K562 (cell line): ENCODE data around the gene GPR137C. TPM values are rescaled to one million over a fixed set of nuclear protein-coding genes. Genes with fewer than 3 reads are reported as not detected.

Experiments
- ATAC-seq: fragments of 200-7000 bp; cut with Tn5 transposase; 3 replicates; pipeline ENCODE4 v1.9.1; 2020; ENCODE audit warnings: moderate library complexity
- BruUV-seq: library from RNA; stranded (reverse); fragments of 400-500 nt; replicated peaks from 2 replicates; lab custom pipeline; 2021; lab: Mats Ljungman, UMichigan
- CTCF ChIA-PET: fragments of 300-600 bp; formaldehyde crosslinking; extraction: SDS; loops from one replicate; lab custom pipeline; 2021; ENCODE audit warnings: low intra/inter-chr PET ratio; lab: Yijun Ruan, JAX
- POLR2A ChIA-PET: fragments of 300-600, 350-650 bp; sonication (Branson Sonifier 250); formaldehyde crosslinking; extraction: SDS; loops from one replicate; lab custom pipeline; 2021; ENCODE audit warnings: antibody characterized with exemption, inconsistent platforms; lab: Yijun Ruan, JAX
- DNase-seq, 4 experiments: peaks; one replicate each; pipeline versions ENCODE4 v3.0.0 to v3.0.0-alpha.2; 2011 to 2018; ENCODE audit warnings: low spot score in 3 of 4, mixed read lengths in 3 of 4; ENCODE audit errors: extremely low read depth in 1 of 4
- FAIRE-seq: peaks from 2 replicates; lab custom pipeline; 2011; peaks lifted over from hg19 to GRCh38; lab: Jason Lieb, UNC
- H2AFZ ChIP-seq: 2 replicates; pipeline ENCODE4 v1.6.0; 2011; ENCODE audit warnings: low read depth, low read length, control low read depth, inconsistent platforms
- H3K27ac ChIP-seq: fragments of 200-600 bp; 3 replicates; pipeline ENCODE4 v1.8.0; 2011; ENCODE audit warnings: low read depth, mild to moderate bottlenecking, control low read depth, inconsistent platforms, low read length, moderate library complexity, mixed read lengths; ENCODE audit errors: extremely low read depth
- H3K27me3 ChIP-seq, 2 experiments: fragments of 300-600 bp in 1 of 2; 2 replicates in 1 of 2; 3 replicates in 1 of 2; pipeline versions ENCODE4 v1.6.0 to v1.8.0; 2011; ENCODE audit warnings: inconsistent platforms in 2 of 2, low read length in 2 of 2, mild to moderate bottlenecking in 1 of 2, mixed read lengths in 1 of 2, moderate library complexity in 1 of 2; ENCODE audit not compliant: control insufficient read depth in 2 of 2, insufficient read depth in 2 of 2
- H3K36me3 ChIP-seq: fragments of 300-600 bp; 3 replicates; pipeline ENCODE4 v1.8.0; 2011; ENCODE audit warnings: mild to moderate bottlenecking, low read length, inconsistent platforms; ENCODE audit not compliant: control insufficient read depth, insufficient read depth
- H3K4me1 ChIP-seq, 2 experiments: fragments of 200-600 bp in 1 of 2; replicated peaks in 1 of 2; 2 replicates in 1 of 2; 3 replicates in 1 of 2; pipeline versions ENCODE4 v1.5.1 to v1.8.0; 2011; ENCODE audit warnings: inconsistent platforms in 2 of 2, low read length in 2 of 2, mild to moderate bottlenecking in 1 of 2, mixed read lengths in 1 of 2, moderate library complexity in 1 of 2; ENCODE audit not compliant: control insufficient read depth in 2 of 2, insufficient read depth in 2 of 2
- H3K4me2 ChIP-seq: 2 replicates; pipeline ENCODE4 v1.6.1; 2011; ENCODE audit warnings: low read length, control low read depth, inconsistent platforms, mixed read lengths; ENCODE audit not compliant: insufficient read depth
- H3K4me3 ChIP-seq: fragments of 200-600 bp; sonication (generic), shearing (Covaris generic); 2 replicates; pipeline ENCODE4 v1.5.1; 2016; ENCODE audit warnings: control low read depth, inconsistent platforms
- H3K79me2 ChIP-seq: fragments of 200-600 bp; 3 replicates; pipeline ENCODE4 v1.8.0; 2011; ENCODE audit warnings: low read length, inconsistent platforms; ENCODE audit not compliant: control insufficient read depth, insufficient read depth
- H3K9ac ChIP-seq, 2 experiments: 2 replicates each; pipeline versions ENCODE4 v1.6.0 to v1.6.1; 2011; ENCODE audit warnings: low read depth in 2 of 2, low read length in 2 of 2, control low read depth in 1 of 2, inconsistent platforms in 1 of 2, mild to moderate bottlenecking in 1 of 2, mixed read lengths in 1 of 2; ENCODE audit not compliant: insufficient read depth in 1 of 2
- H3K9me1 ChIP-seq: one replicate; pipeline ENCODE4 v1.6.0; 2011; ENCODE audit warnings: inconsistent platforms, mild to moderate bottlenecking, low read length, moderate library complexity; ENCODE audit not compliant: control insufficient read depth, insufficient read depth
- H3K9me3 ChIP-seq: replicated peaks from 2 replicates; pipeline ENCODE4 v1.5.1; 2011; ENCODE audit warnings: low read depth, low read length, inconsistent platforms; ENCODE audit not compliant: control insufficient read depth, insufficient read depth
- H4K20me1 ChIP-seq: replicated peaks from 2 replicates; pipeline ENCODE4 v1.6.1; 2011; ENCODE audit warnings: low read length, inconsistent platforms, mixed read lengths; ENCODE audit not compliant: control insufficient read depth, insufficient read depth
- BMI1 ChIP-seq: fragments of 150-350 bp; IDR thresholded peaks from 2 replicates; pipeline ENCODE4 v1.6.1; 2014; ENCODE audit warnings: low read length
- C11orf30 ChIP-seq: fragments of 450-650 bp; IDR thresholded peaks from 2 replicates; pipeline ENCODE4 v1.6.1; 2016; ENCODE audit warnings: low read depth, mild to moderate bottlenecking
- EHMT2 ChIP-seq: fragments of 450-650 bp; IDR thresholded peaks from 2 replicates; pipeline ENCODE4 v1.6.1; 2018; ENCODE audit warnings: antibody characterized with exemption
- FOXA3 ChIP-seq, 2 experiments: fragments of 450-650 bp in 1 of 2; sonication (generic) in 1 of 2; formaldehyde crosslinking; IDR thresholded peaks in 1 of 2; conservative IDR thresholded peaks in 1 of 2; 2 replicates each; pipeline versions ENCODE4 v1.4.0 to v1.8.0; 2020 to 2022; ENCODE audit warnings: mild to moderate bottlenecking in 2 of 2, missing genetic modification reagents in 1 of 2
- FOXK2 ChIP-seq, 2 experiments: fragments of 450-650 bp; IDR thresholded peaks in 1 of 2; conservative IDR thresholded peaks in 1 of 2; 2 replicates each; pipeline ENCODE4 v1.6.1; 2016; ENCODE audit warnings: low read depth in 2 of 2, mild to moderate bottlenecking in 1 of 2
- GABPB1 ChIP-seq: sonication (generic); formaldehyde crosslinking; IDR thresholded peaks from 2 replicates; pipeline ENCODE4 v1.8.0; 2022; ENCODE audit warnings: mild to moderate bottlenecking, missing genetic modification reagents
- HNRNPUL1 ChIP-seq: fragments of 200-400 bp; formaldehyde crosslinking; IDR thresholded peaks from 2 replicates; pipeline ENCODE4 v1.6.1; 2017; ENCODE audit warnings: low read length
- MECOM ChIP-seq: fragments of 250-450 bp; sonication (Bioruptor Pico); IDR thresholded peaks from 2 replicates; pipeline ENCODE4 v1.8.0; 2022; ENCODE audit warnings: inconsistent platforms
- TAF7 ChIP-seq: fragments of 450-650 bp; IDR thresholded peaks from 2 replicates; pipeline ENCODE4 v1.6.1; 2016; ENCODE audit warnings: missing genetic modification characterization, missing compliant biosample characterization
- XRCC4 ChIP-seq: IDR thresholded peaks from one replicate; pipeline ENCODE4 v1.6.1; 2011; ENCODE audit not compliant: insufficient read depth, insufficient read length; ENCODE audit errors: extremely low read depth
- WGBS: fragments of 100-300 bp; shearing (Covaris generic); methylation state at CpG from one replicate; pipeline ENCODE4 v1.1.6; 2016; ENCODE audit warnings: low coverage, mixed read lengths; ENCODE audit not compliant: insufficient coverage; ENCODE audit errors: missing lambda C conversion rate; 5-methylcytosine and 5-hydroxymethylcytosine counted together
- in situ Hi-C: fragments of 300-500 bp; cut with MboI; formaldehyde crosslinking; loops from 4 replicates; pipeline ENCODE4 v1.15.0; 2018; ENCODE audit warnings: inconsistent platforms, mixed read lengths
- intact Hi-C: fragments of 100-400 bp; cut with micrococcal nuclease; formaldehyde crosslinking; loops from 2 replicates; pipeline ENCODE4 v1.14.2; 2022
- polyA plus RNA-seq, 8 experiments: library from polyadenylated mRNA; depleted of rRNA in 4 of 8; stranded (reverse) in 5 of 8; unstranded in 3 of 8; fragments of >200 nt; fragmentation: Nextera tagmentation in 2 of 8; fragmentation: Illumina TruSeq in 1 of 8; extraction: Ambion mirVana in 2 of 8; extraction: Trizol in 1 of 8; gene quantifications; 2 replicates each; pipeline versions ENCODE4 v1.2.1 to v1.2.3, GENCODE V29; 2011 to 2014; ENCODE audit warnings: inconsistent platforms in 1 of 8, missing spikeins in 1 of 8
- total RNA-seq, 7 experiments: library from RNA; depleted of rRNA in 6 of 7; stranded (reverse); fragments of >200 nt in 6 of 7; fragmentation: Illumina TruSeq in 2 of 7; extraction: Trizol in 2 of 7; gene quantifications; 2 replicates each; pipeline versions ENCODE4 v1.2.1 to v1.2.3, GENCODE V29; 2011 to 2021; ENCODE audit warnings: low replicate concordance in 1 of 7
- TF ChIP-seq, protein P1 (sequence below), 2 experiments: fragments of 450-650 bp; IDR thresholded peaks; 2 replicates each; pipeline ENCODE4 v1.6.1; 2016; ENCODE audit warnings: mild to moderate bottlenecking in 2 of 2, borderline replicate concordance in 1 of 2, low read depth in 1 of 2, moderate library complexity in 1 of 2
- TF ChIP-seq, protein P2 (sequence below): fragments of 250-450 bp; sonication (Bioruptor Pico); IDR thresholded peaks from 2 replicates; pipeline ENCODE4 v1.5.0; 2020; ENCODE audit warnings: mild to moderate bottlenecking
- TF ChIP-seq, protein P3 (sequence below): fragments of 450-650 bp; IDR thresholded peaks from 2 replicates; pipeline ENCODE4 v1.6.1; 2016; ENCODE audit warnings: low read depth, mild to moderate bottlenecking, moderate library complexity

Gene GPR137C
- total and polyA plus RNA-seq, 9 of the 15 experiments (the other 6 are each of a cell fraction or from before 2014, with no cell fraction given) = 0.03 to 0.31 (median 0.06) TPM; not detected in 4

GRCh38 chr14:52551696-52552062 is 957 bp upstream of the GPR137C start:
- H3K9me3 ChIP-seq = no peaks in the 10 kb centered on the region; the same call in 1 of the 2 replicates
- no peaks in the 10 kb centered on the region for H3K27me3 ChIP-seq
- peak overlapping the region; percentile 82 for H3K4me2 ChIP-seq
- FAIRE-seq = peak; percentile 67
- no peaks in the 10 kb centered on the region for H4K20me1 ChIP-seq
- H2AFZ ChIP-seq = peak overlapping the region; percentile 41
- ChIA-PET POLR2A (interaction anchor here (0.6 to 1.9 kb wide), 8 partner anchors 8 to 328 kb away, joined by 3 to 5 read pairs (median 3); partner anchors contain the start of gene STYX), CTCF (no interaction called here)
- H3K4me3 ChIP-seq = peak overlapping the region; percentile 54
- no peaks in the 10 kb centered on the region; the same call in 2 of the 3 replicates for H3K36me3 ChIP-seq
- BruUV-seq = no TSS peak
- H3K9me1 ChIP-seq = no peaks in the 10 kb centered on the region
- peak overlapping the region; percentile 69 for H3K27ac ChIP-seq
- DNase-seq = peak in 2 of 4 experiments; percentile 7 to 39
- intact Hi-C loops = loop anchor here (5.0 kb wide), 1 partner anchor 141 kb away; no protein-coding TSS in a partner anchor
- peaks cover 43% of the 10 kb centered on the region for H3K79me2 ChIP-seq
- ATAC-seq = peak; percentile 27
- H3K4me1 ChIP-seq = peaks cover 12 to 17% of the 10 kb centered on the region in 2 experiments
- in situ Hi-C loops = no loop called here
- 3% methylated on average over 7 of the region's 8 CpGs for WGBS
- H3K9ac ChIP-seq = peak overlapping the region; percentile 72 to 92
- no peak for TF ChIP-seq MECOM
- no peak for TF ChIP-seq BMI1
- TF ChIP-seq XRCC4 = no peak
- no peak for TF ChIP-seq TAF7 (tag)
- TF ChIP-seq GABPB1 = no peak
- TF ChIP-seq FOXK2 (conservative IDR thresholded peaks at IDR 0.05 in 1 of 2, IDR thresholded peaks at IDR 0.05 in 1 of 2; ENCODE audit: low read depth in 2 of 2) = peak in 1 of 2 experiments; percentile 30; a peak in 1 of 4 replicates
- no peak for TF ChIP-seq C11orf30
- no peak for TF ChIP-seq FOXA3 (CRISPR knock-in tag; conservative IDR thresholded peaks at IDR 0.05 in 1 of 2, IDR thresholded peaks at IDR 0.05 in 1 of 2)
- TF ChIP-seq, protein P1, sequence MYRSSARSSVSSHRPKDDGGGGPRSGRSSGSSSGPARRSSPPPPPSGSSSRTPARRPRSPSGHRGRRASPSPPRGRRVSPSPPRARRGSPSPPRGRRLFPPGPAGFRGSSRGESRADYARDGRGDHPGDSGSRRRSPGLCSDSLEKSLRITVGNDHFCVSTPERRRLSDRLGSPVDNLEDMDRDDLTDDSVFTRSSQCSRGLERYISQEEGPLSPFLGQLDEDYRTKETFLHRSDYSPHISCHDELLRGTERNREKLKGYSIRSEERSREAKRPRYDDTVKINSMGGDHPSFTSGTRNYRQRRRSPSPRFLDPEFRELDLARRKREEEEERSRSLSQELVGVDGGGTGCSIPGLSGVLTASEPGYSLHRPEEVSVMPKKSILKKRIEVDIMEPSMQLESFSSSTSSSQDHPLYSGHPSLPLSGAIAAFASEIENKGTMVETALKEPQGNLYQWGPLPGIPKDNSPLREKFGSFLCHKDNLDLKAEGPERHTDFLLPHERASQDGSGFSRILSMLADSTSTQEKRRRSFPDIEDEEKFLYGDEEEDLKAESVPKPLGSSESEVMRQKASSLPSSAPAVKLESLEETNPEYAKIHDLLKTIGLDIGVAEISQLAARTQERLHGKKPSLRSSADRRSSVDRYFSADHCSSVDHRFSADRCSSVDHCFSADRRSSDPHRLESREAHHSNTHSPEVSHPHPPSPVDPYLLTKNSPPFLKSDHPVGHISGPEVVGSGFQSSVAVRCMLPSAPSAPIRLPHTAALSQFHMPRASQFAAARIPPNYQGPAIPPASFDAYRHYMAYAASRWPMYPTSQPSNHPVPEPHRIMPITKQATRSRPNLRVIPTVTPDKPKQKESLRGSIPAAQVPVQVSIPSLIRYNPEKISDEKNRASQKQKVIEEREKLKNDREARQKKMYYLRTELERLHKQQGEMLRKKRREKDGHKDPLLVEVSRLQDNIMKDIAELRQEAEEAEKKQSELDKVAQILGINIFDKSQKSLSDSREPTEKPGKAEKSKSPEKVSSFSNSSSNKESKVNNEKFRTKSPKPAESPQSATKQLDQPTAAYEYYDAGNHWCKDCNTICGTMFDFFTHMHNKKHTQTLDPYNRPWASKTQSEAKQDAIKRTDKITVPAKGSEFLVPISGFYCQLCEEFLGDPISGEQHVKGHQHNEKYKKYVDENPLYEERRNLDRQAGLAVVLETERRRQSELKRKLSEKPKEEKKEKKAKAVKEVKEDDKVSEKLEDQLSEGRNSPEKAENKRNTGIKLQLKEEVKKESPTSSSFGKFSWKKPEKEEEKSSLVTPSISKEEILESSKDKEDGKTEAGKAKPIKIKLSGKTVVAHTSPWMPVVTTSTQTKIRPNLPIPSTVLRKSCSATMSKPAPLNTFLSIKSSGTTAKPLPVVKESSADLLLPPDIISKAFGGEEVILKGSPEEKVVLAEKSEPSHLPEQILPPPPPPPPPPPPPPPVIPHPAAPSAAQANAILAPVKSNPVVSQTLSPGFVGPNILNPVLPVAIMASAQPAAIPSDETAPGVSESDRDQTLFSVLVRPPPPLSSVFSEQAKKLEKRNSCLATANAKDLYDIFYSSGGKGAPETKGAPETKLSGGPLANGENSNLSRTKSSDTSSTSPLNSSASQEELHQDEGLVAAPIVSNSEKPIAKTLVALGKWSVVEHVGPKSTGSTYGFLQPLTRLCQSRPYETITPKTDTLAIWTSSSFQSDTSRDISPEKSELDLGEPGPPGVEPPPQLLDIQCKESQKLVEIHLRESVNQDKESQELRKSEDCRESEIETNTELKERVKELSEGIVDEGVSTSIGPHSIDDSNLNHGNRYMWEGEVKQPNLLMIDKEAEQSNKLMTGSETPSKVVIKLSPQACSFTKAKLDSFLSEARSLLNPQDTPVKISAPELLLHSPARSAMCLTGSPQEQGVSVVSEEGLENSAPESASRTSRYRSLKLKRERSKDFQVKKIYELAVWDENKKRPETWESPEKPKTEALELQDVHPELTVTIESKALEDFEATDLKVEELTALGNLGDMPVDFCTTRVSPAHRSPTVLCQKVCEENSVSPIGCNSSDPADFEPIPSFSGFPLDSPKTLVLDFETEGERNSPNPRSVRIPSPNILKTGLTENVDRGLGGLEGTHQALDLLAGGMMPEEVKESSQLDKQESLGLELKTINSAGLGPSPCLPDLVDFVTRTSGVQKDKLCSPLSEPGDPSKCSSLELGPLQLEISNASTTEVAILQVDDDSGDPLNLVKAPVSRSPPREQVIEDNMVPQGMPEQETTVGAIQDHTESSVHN (IDR thresholded peaks at IDR 0.05; ENCODE audit: borderline replicate concordance in 1 of 2, low read depth in 1 of 2) = no peak
- TF ChIP-seq HNRNPUL1 = no peak
- TF ChIP-seq, protein P2, sequence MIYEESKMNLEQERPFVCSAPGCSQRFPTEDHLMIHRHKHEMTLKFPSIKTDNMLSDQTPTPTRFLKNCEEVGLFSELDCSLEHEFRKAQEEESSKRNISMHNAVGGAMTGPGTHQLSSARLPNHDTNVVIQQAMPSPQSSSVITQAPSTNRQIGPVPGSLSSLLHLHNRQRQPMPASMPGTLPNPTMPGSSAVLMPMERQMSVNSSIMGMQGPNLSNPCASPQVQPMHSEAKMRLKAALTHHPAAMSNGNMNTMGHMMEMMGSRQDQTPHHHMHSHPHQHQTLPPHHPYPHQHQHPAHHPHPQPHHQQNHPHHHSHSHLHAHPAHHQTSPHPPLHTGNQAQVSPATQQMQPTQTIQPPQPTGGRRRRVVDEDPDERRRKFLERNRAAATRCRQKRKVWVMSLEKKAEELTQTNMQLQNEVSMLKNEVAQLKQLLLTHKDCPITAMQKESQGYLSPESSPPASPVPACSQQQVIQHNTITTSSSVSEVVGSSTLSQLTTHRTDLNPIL (CRISPR knock-in tag) = no peak
- no peak for TF ChIP-seq EHMT2
- TF ChIP-seq, protein P3, sequence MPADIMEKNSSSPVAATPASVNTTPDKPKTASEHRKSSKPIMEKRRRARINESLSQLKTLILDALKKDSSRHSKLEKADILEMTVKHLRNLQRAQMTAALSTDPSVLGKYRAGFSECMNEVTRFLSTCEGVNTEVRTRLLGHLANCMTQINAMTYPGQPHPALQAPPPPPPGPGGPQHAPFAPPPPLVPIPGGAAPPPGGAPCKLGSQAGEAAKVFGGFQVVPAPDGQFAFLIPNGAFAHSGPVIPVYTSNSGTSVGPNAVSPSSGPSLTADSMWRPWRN = no peak
